ENCODE data around the gene BRD4.

Gene BRD4

DNA sequence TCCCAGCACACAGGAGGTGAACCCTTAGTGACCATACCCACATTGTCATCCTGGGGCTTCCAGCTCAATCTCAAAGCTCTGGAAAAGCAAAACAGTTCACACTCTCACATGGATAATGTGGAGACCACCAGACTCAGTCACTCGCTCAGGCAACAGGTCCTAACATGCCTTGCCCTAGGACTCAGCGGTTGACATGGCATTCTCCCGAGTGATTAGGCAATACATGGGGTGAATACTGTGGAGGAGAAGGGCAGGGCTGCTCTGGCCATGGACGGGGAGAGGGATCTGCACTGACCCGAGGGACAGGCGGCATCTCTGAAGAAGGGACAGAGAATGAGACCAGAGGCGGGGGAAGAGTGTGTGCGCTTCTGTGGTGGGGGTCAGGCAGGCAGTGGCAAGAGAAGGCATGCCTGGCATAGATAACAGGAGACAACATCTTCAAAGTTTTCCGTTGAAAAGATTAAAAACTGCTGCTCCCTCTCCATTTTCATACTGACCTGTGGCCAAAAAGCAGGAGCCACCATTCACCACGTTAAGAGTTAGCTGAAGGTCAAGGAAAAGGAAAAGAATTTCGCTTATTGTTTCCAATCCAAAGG, 55.6 kb downstream of the BRD4 start:
- Histone ChIP-seq H4K20me1 (ENCODE audit: control insufficient read depth, insufficient read depth, low read depth, low read length) (peaks cover 58% of the 10 kb centered on the region), H3F3A (ENCODE audit: control insufficient read depth, insufficient read depth) (no peaks in the 10 kb centered on the region), H3K4me1 (ENCODE audit: control insufficient read depth, low read length) (peaks cover 17% of the 10 kb centered on the region), H3K4me3 (ENCODE audit: low read length) (no peak overlapping the region), H3K79me2 (ENCODE audit: control insufficient read depth, low read length) (peaks cover 100% of the 10 kb centered on the region), H3K27ac (ENCODE audit: low read depth, low read length) (no peak overlapping the region), H3K36me3 (ENCODE audit: control insufficient read depth, low read length) (peaks cover 40% of the 10 kb centered on the region), H3K4me2 (ENCODE audit: low read length) (no peak overlapping the region), H3K9me2 (replicated peaks; ENCODE audit: control insufficient read depth, low read length) (no peaks in the 10 kb centered on the region), H3K9me3 (ENCODE audit: control insufficient read depth, insufficient read depth, low read length) (no peaks in the 10 kb centered on the region), H3K27me3 (ENCODE audit: control insufficient read depth, low read length) (no peaks in the 10 kb centered on the region)
- TF ChIP-seq, protein P1, sequence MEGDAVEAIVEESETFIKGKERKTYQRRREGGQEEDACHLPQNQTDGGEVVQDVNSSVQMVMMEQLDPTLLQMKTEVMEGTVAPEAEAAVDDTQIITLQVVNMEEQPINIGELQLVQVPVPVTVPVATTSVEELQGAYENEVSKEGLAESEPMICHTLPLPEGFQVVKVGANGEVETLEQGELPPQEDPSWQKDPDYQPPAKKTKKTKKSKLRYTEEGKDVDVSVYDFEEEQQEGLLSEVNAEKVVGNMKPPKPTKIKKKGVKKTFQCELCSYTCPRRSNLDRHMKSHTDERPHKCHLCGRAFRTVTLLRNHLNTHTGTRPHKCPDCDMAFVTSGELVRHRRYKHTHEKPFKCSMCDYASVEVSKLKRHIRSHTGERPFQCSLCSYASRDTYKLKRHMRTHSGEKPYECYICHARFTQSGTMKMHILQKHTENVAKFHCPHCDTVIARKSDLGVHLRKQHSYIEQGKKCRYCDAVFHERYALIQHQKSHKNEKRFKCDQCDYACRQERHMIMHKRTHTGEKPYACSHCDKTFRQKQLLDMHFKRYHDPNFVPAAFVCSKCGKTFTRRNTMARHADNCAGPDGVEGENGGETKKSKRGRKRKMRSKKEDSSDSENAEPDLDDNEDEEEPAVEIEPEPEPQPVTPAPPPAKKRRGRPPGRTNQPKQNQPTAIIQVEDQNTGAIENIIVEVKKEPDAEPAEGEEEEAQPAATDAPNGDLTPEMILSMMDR (IDR thresholded peaks at IDR 0.05; ENCODE audit: low read depth, low read length, poor library complexity, severe bottlenecking) = no peak
- TF ChIP-seq EZH2phosphoT487 (IDR thresholded peaks at IDR 0.05; ENCODE audit: borderline replicate concordance, low read length) = no peak

DNA sequence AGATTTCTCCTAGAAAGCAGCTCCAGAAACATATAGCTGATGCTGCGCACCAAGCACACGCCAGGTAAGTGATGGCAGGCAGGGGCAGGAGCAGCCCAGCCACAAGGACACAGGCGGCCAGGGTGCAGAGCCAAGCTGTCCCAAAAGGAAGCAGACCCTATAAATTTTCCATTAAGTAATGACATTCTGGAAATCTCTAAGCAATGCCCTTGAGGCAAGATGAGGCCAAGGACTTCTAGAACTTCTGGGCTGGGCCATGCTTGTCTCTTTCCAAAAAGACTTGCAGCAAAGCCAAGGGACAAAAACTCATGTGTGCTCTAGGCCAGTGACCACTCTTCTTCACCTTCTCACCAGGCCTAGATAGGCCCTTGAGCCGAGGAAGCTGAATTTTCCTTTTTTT, 57.9 kb downstream of the BRD4 start:
- no peaks in the 10 kb centered on the region for H3K27me3 ChIP-seq (ENCODE audit: control insufficient read depth, low read length)
- H3K9me3 ChIP-seq (ENCODE audit: control insufficient read depth, insufficient read depth, low read length) = no peaks in the 10 kb centered on the region
- peaks cover 100% of the 10 kb centered on the region for H3K79me2 ChIP-seq (ENCODE audit: control insufficient read depth, low read length)
- TF ChIP-seq, protein P1 (IDR thresholded peaks at IDR 0.05; ENCODE audit: low read depth, low read length, poor library complexity, severe bottlenecking) = no peak
- TF ChIP-seq EZH2phosphoT487 (IDR thresholded peaks at IDR 0.05; ENCODE audit: borderline replicate concordance, low read length) = no peak
- no peak overlapping the region for H3K4me3 ChIP-seq (ENCODE audit: low read length)
- H3K36me3 ChIP-seq (ENCODE audit: control insufficient read depth, low read length) = peaks cover 57% of the 10 kb centered on the region
- H3K4me2 ChIP-seq (ENCODE audit: low read length) = no peak overlapping the region
- 0 out of 2 replicates have a peak, but pooled peaks cover 2% of the 10 kb centered on the region for H3K4me1 ChIP-seq (ENCODE audit: control insufficient read depth, low read length)
- no peak overlapping the region for H3K27ac ChIP-seq (ENCODE audit: low read depth, low read length)
- H4K20me1 ChIP-seq (ENCODE audit: control insufficient read depth, insufficient read depth, low read depth, low read length) = peaks cover 41% of the 10 kb centered on the region
- H3F3A ChIP-seq (ENCODE audit: control insufficient read depth, insufficient read depth) = no peaks in the 10 kb centered on the region
- no peaks in the 10 kb centered on the region for H3K9me2 ChIP-seq (replicated peaks; ENCODE audit: control insufficient read depth, low read length)

DNA sequence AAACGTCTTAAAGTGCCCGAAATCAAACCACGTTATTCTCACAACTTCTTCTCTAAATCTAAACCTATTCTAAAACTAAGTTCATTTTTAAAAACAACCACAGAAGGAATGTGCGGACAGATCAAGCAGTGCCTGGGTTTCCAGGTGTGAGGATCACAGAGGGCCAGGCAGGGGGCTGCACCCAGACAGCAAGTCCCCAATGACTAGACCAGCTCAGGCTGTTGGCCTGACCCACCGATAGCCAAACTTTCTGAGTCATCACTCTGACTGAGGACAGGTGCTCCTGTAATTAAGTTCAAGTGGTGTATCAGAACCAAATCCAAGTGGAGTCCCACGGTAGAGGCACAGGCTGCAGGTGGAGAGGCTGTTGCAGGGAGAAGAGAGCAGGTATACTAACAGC, 62.5 kb downstream of the BRD4 start:
- Histone ChIP-seq H3K36me3 (ENCODE audit: control insufficient read depth, low read length) (peaks cover 91% of the 10 kb centered on the region), H4K20me1 (ENCODE audit: control insufficient read depth, insufficient read depth, low read depth, low read length) (peaks cover 15% of the 10 kb centered on the region), H3K27ac (ENCODE audit: low read depth, low read length) (no peak overlapping the region), H3K4me3 (ENCODE audit: low read length) (no peak overlapping the region), H3K4me2 (ENCODE audit: low read length) (no peak overlapping the region), H3K9me3 (ENCODE audit: control insufficient read depth, insufficient read depth, low read length) (no peaks in the 10 kb centered on the region), H3K79me2 (ENCODE audit: control insufficient read depth, low read length) (peaks cover 93% of the 10 kb centered on the region), H3K9me2 (replicated peaks; ENCODE audit: control insufficient read depth, low read length) (no peaks in the 10 kb centered on the region), H3K27me3 (ENCODE audit: control insufficient read depth, low read length) (no peaks in the 10 kb centered on the region), H3K4me1 (ENCODE audit: control insufficient read depth, low read length) (no peaks in the 10 kb centered on the region), H3F3A (ENCODE audit: control insufficient read depth, insufficient read depth) (peaks cover 6% of the 10 kb centered on the region)
- TF ChIP-seq, protein P1 (IDR thresholded peaks at IDR 0.05; ENCODE audit: low read depth, low read length, poor library complexity, severe bottlenecking) = no peak
- TF ChIP-seq EZH2phosphoT487 (IDR thresholded peaks at IDR 0.05; ENCODE audit: borderline replicate concordance, low read length) = no peak

Measured in DOHH2 (cell line).